GM18499 (cell line): ENCODE measurements around the gene CLMN.

ENCODE experiments used
- ATAC-seq: cut with Tn5 transposase; IDR thresholded peaks from one replicate; pipeline ENCODE4 v1.9.1; 2021; ENCODE audit warnings: moderate number of reproducible peaks; ENCODE audit not compliant: insufficient read depth, unreplicated experiment

CLMN gene

GRCh38 chr14:95227279-95227860, 92.3 kb downstream of the CLMN start:
- ATAC-seq, result no peak

GRCh38 chr14:95226801-95227200, 92.9 kb downstream of the CLMN start:
- ATAC-seq, result no peak

DNA sequence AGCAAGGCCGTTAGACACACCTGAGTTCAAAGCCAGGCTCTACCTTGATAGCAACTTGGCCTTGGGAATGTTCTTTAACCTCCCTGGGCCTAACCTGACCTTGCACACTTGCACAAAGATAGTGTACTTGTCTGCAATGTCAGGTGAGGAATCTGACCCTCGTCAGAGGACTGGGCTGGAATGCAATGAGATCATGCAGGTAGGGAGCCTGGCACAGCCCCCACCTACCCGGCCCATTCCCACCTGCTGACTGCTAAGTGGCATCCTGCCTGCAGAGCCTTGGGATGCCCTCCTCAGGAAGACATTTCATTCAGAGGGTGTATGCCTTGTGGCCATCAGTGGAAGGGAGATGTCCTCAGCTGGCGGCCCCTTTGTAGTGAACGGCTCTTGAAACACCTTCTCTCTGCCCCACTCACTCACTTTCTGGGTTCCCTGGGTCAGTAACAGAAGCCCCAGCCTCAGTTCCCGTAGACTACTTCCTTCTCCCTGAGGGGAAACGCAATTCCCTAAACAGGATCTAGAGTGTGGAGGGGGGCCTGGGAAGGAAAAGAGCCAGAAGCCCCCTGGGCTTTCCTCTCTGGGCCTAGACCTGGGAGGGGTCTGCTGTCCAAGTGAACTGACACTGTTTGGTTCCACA, 94.3 kb downstream of the CLMN start:
- no peak for ATAC-seq

DNA sequence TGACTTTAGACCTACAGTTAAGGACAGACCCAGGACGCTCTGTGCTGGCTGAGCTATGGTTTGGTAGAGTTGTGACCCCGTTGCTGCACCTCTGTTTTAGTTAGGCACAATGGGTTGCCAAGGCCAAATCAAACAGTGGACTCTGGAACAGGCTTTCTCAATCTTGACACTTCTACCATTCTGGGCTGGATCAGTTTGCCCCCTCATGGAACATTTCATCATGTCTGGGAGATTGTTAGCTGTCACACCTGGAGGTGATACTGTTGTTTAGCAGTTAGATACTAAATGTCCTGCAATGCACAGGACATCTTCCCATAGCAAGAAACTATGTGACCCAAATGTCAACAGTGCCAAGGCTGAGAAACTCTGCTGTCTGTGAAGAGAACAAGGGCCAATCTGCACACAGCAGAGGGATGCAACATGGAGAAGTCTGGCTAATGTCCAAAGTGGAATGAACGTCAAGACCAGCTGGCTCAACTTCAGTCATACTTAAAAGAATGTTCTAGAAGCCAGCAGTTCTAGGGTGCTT, 96.8 kb downstream of the CLMN start:
- ATAC-seq, result no peak

DNA sequence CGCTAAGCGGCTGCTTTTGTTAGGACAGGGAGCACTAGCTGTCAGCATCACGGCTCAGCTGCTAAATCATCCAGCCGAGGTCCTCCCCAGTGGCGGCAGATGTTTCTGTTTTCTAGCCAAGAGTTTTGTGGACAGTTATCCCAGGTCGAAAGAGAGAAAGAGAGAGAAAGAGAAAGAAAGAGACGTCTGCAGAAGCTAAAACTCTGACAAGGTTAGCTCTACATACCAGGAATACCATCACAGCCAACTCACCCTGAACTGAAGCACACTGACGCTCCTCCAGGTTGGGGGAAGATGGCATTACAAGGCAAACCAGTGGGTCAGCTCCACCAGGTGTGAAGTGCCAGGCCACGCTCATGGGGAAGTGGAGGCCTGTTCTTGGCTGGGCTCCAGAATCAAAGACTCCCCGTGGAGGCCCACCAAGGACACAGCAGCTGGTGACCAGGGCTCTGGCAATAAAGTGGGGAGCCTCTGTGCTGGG, 97.5 kb downstream of the CLMN start:
- no peak for ATAC-seq

- no peak for ATAC-seq
Measured at GRCh38 chr14:95221531-95221930, 98.2 kb downstream of the CLMN start.

DNA sequence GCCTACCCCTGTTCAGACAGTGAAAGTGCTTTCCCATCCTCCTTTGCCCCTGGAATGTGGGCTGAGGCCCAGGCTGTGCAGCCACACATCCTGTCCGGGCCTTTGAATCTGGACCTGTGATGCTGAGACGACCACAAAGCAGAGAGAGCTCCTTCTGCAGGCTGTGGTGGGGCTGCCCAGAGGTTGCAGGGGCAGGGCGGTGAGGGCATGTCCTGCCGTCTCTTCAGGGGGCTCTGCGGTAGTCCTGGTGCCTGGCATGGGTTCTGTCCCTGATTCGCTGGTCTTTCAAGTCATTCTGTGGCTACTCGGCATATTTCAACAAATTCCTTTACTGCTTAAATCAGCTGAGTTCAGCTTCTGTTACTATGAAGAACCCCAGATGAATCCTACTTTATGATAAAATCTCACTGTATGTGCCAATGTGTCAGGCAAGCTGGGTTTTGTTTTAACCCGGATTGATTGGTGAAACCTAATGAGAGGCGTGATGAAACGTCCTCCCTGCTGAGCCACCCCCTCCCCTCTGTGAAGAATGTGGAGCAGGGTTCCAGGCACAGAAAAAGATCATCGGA, 99.0 kb downstream of the CLMN start:
- no peak for ATAC-seq

- ATAC-seq, result no peak
Measured at GRCh38 chr14:95218472-95219193, 101.1 kb downstream of the CLMN start.

DNA sequence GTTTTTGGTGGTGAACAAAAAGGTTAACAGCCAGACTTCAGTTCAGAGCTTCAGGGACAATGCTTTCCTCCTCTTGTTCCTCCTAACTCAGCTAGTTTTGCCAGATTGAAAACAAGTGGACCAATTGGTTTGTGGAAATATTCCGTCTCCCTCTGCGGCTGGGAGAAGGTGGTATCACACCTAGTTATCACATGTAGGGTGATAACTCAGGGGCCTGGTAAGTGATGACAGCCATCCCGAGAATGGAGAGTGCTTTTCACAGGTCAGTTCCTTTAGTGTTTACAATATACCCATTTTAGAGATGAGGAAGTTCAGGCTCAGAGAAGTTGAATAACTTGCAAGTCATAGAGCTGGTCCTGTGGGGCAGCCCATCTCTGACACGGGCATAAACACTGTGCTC, 101.7 kb downstream of the CLMN start:
- no peak for ATAC-seq

DNA sequence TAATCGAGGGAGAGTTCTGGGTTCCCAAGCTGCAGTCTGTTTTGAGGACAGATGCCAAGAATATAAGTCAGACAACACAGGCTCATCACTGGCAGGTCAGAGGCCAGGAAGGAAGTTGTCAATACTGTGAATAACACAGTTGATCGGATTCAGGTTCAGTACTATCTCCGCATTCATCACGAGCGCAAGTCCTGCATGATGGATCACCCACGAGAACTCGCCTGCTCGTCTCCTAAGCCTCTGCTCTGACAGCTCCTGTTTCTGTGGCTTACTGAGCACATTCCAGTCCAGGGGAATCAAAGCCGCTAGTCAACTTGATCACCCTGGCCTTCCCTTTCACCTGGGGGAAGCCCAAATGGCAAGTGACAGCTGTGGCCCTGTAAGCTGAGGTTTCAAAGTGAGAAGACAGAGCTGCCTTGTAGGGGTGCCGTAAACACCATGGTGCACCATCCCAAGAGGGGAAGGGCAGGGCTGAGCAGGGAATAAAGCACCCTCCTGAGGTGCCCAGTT, 102.3 kb downstream of the CLMN start:
- no peak for ATAC-seq

DNA sequence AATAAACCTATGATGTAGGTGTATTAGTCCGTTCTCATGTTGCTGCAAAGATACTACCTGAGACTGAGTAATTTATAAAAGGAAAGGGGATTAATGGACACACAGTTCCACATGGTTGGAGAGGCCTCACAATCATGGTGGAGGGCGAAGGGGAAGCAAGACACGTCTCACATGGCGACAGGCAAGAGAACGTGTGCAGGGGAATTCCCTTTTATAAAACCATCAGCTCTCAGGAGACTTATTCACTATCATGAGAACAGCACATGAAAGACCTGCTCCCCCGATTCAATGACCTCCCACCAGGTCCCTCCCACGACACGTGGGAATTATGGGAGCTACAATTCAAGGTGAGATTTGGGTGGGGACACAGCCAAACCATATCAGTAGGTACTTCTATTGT, 103.7 kb downstream of the CLMN start:
- no peak for ATAC-seq

DNA sequence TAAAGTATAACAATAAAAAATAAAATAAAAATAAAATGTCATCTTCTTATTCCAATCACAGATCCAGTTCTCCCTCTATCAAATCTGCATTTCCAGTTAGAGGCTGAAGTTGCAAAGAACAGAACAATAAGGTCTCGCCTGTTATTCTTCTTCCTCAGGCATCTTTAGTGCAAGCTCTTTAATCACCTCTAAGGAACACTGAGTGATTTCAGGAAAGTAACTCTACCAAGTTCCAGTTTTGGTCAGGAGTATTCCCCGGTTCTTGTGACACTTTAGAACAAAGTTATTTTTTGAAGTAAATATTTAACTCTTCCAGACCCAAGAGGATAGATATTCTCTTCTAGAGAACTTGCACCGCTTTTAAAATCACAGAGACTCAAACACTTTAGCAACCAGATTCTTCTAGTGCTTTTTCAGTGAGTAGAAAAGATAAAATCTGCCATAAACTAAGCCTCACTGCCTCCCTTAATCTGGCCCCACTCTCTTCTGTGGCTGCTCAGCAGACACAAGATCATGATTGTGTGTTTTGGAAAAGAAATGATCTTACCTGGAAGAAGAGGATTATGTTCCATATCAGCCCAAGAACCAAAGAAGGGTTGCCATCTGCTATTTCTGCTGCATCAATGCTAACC, 104.5 kb downstream of the CLMN start:
- no peak for ATAC-seq

- ATAC-seq, result no peak
Measured at GRCh38 chr14:95213774-95214173, 105.9 kb downstream of the CLMN start.

DNA sequence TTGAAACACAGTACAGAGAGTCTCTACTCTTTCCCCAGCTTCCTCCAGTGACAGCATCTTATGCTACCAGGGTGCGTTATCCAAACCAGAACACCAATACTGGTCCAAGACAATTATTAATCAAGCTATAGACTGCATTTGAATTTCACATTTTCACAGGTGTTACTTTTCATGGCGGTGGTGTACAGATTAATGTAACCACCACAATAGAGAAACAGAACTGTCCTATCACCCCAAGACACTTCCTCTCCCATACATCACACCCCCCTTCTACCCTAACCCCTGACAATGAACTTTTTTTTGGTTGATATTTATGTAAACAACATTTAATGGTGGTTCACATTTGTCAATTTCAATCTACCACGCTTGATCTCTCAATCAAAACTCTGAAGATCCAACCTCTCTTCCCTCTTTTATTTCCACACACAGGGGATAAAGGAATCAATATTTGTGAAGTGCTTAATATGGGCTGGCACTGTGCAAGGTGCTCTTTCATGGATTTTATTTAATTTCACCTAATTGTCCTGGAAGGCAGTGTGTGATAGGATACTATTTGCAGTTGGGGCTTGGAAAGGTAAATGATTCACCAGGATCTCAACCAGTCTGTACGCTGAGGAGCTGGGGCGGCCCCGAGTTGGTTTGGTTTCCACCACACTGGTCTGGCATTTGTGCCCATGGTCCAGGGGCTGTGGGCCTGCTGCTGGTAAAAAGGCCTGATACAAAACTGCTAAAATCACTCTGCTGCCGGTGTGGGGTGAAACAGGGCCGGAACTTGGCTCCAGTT, 107.8 kb downstream of the CLMN start:
- ATAC-seq, result no peak

GRCh38 chr14:95210699-95211098, 109.0 kb downstream of the CLMN start:
- no peak for ATAC-seq

DNA sequence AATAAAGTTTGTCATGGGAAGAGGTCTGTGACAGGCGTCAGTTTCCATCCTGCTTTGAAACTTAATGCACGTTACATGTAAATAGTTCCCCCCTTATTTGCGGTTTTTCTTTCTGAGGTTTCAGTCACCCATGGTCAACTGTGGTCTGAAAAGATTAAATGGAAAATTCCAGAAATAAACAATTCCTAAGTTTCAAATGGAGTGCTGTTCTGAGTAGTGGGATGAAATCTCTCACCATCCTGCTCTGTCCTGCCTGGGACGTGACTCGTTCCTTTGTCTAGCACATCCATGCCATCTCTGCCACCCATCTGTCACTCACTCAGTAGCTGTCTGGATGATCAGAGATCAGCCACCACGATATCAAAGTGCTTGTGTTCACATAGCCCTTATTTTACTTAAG, 111.1 kb downstream of the CLMN start:
- ATAC-seq, result no peak

DNA sequence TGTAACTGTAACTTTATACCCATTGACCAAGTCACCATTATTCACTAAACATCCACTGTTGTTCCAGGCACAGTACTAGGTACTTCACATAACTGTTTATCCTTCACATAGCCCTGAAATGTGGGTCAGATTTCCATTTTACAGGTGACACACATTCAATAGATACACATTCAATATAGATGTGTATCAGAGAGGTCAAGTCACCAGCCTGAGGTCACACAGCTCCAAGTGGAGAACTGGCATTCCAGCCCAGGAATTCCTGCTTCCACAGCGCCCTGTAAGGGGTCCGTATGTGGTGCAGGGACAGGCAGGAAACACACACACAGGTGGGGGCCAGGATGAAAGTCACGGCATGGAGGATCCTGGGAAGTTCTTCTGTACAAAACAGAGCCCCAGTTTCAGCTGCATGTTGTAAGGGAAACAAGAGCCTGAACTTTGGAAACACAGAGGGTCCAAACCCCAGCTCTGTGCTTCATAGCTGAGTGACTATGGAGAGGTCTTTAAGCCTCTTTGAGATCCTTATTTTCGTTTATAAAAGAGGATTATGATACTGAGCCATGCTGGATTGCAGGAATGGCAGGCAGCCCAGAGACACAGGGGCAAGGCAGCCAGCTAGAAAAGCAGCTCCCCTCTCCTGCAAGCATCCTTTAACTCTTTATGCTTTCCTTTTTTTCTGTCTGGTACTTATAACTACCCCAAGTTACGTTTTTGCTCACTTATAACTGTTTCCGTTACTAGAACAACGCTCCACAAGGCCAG, 112.1 kb downstream of the CLMN start:
- no peak for ATAC-seq

GRCh38 chr14:95206534-95206933, 113.2 kb downstream of the CLMN start:
- no peak for ATAC-seq

GRCh38 chr14:95204705-95205104, 115.0 kb downstream of the CLMN start:
- no peak for ATAC-seq
